B cell (primary cell): ENCODE measurements around the gene HIBCH. TPM values are rescaled to one million over a fixed set of nuclear protein-coding genes. Genes with fewer than 3 reads are reported as not detected.

ENCODE experiments used
- ATAC-seq: fragments of 200-7000 bp; cut with Tn5 transposase; one replicate; pipeline ENCODE4 v1.10.0; 2021; ENCODE audit warnings: low read depth, mild to moderate bottlenecking, moderate number of reproducible peaks, moderate library complexity
- CTCF ChIA-PET: fragments of 350-600 bp; sonication (Branson Sonifier 250); formaldehyde crosslinking; loops from one replicate; lab custom pipeline; 2021; ENCODE audit warnings: antibody characterized with exemption, inconsistent platforms; lab: Charles Lee
- POLR2A ChIA-PET: fragments of 350-600 bp; sonication (Branson Sonifier 250); formaldehyde crosslinking; loops from one replicate; lab custom pipeline; 2021; ENCODE audit warnings: antibody characterized with exemption; lab: Charles Lee
- DNase-seq: peaks from one replicate; pipeline ENCODE4 v3.0.0; 2013
- H2AFZ ChIP-seq: 2 replicates; pipeline ENCODE4 v1.6.1; 2012; ENCODE audit warnings: mild to moderate bottlenecking, low read depth, low read length; ENCODE audit not compliant: insufficient read depth, poor library complexity, severe bottlenecking
- H3K27ac ChIP-seq, 2 donors: 1 replicate in 1 of 2; 2 replicates in 1 of 2; pipeline ENCODE4 v1.5.1; 2012 to 2013; ENCODE audit warnings: low read length in 2 of 2, mild to moderate bottlenecking in 2 of 2, moderate library complexity in 1 of 2
- H3K27me3 ChIP-seq, 4 experiments: fragments of 200-600 bp in 1 of 4; sonication (generic) in 1 of 4; replicated peaks in 1 of 4; 1 replicate in 2 of 4; 2 replicates in 2 of 4; pipeline versions ENCODE4 v1.6.1 to v1.7.0; 2013 to 2016; ENCODE audit warnings: low read length in 3 of 4, mild to moderate bottlenecking in 2 of 4, mixed read lengths in 1 of 4, moderate library complexity in 1 of 4; ENCODE audit not compliant: insufficient read depth in 4 of 4, control insufficient read depth in 3 of 4; ENCODE audit errors: control extremely low read depth in 1 of 4
- H3K36me3 ChIP-seq, 2 experiments: replicated peaks in 1 of 2; 1 replicate in 1 of 2; 2 replicates in 1 of 2; pipeline versions ENCODE4 v1.6.1 to v1.7.1; 2013; ENCODE audit warnings: low read length in 1 of 2; ENCODE audit not compliant: insufficient read depth in 2 of 2, control insufficient read depth in 1 of 2; ENCODE audit errors: control extremely low read depth in 1 of 2, extremely low read depth in 1 of 2
- H3K4me1 ChIP-seq, 2 donors: fragments of 200-600 bp in 1 of 2; sonication (generic) in 1 of 2; 1 replicate in 1 of 2; 2 replicates in 1 of 2; pipeline versions ENCODE4 v1.5.1 to v1.6.1; 2013 to 2017; ENCODE audit warnings: low read length in 2 of 2; ENCODE audit not compliant: control insufficient read depth in 2 of 2, insufficient read depth in 2 of 2
- H3K4me2 ChIP-seq: replicated peaks from 2 replicates; pipeline ENCODE3; 2012; ENCODE audit warnings: mild to moderate bottlenecking, low read depth, low read length; ENCODE audit not compliant: poor library complexity, severe bottlenecking
- H3K4me3 ChIP-seq, 5 experiments: fragments of 200-600 bp in 1 of 5; sonication (generic) in 1 of 5; 1 replicate in 3 of 5; 2 replicates in 2 of 5; pipeline versions ENCODE4 v1.5.1 to v1.7.0; 2011 to 2016; ENCODE audit warnings: low read length in 4 of 5, mild to moderate bottlenecking in 4 of 5, low read depth in 2 of 5, control low read depth in 1 of 5, moderate library complexity in 1 of 5; ENCODE audit not compliant: insufficient read depth in 1 of 5; ENCODE audit errors: control extremely low read depth in 1 of 5, extremely low read depth in 1 of 5
- H3K79me2 ChIP-seq: fragments of 200-600 bp; sonication (generic); one replicate; pipeline ENCODE4 v1.6.0; 2016; ENCODE audit warnings: low read length; ENCODE audit not compliant: control insufficient read depth, insufficient read depth
- H3K9ac ChIP-seq: fragments of 200-600 bp; sonication (generic); 2 replicates; pipeline ENCODE4 v1.6.1; 2017; ENCODE audit warnings: mild to moderate bottlenecking, low read length, moderate library complexity
- H3K9me3 ChIP-seq, 3 donors: one replicate each; pipeline versions ENCODE4 v1.6.1 to v1.7.1; 2013; ENCODE audit warnings: low read length in 2 of 3; ENCODE audit not compliant: control insufficient read depth in 2 of 3, insufficient read depth in 1 of 3; ENCODE audit errors: control extremely low read depth in 1 of 3
- H4K20me1 ChIP-seq: 2 replicates; pipeline ENCODE4 v1.6.0; 2012; ENCODE audit warnings: mild to moderate bottlenecking, low read length; ENCODE audit not compliant: insufficient read depth, control insufficient read depth, poor library complexity, severe bottlenecking
- H3K27ac Mint-ChIP-seq: one replicate; pipeline ENCODE4 v1.8.0; 2021; ENCODE audit warnings: mixed read lengths
- H3K27me3 Mint-ChIP-seq: one replicate; pipeline ENCODE4 v1.8.0; 2021; ENCODE audit warnings: mixed read lengths
- H3K4me1 Mint-ChIP-seq: one replicate; pipeline ENCODE4 v1.8.0; 2021; ENCODE audit warnings: mixed read lengths
- H3K4me3 Mint-ChIP-seq: one replicate; pipeline ENCODE4 v1.8.0; 2021; ENCODE audit warnings: mixed read lengths
- H3K9me3 Mint-ChIP-seq: one replicate; pipeline ENCODE4 v1.8.0; 2022; ENCODE audit warnings: mixed read lengths; ENCODE audit not compliant: insufficient read depth
- EZH2 ChIP-seq: IDR thresholded peaks from 2 replicates; pipeline ENCODE4 v1.6.1; 2012; ENCODE audit warnings: borderline replicate concordance, low read depth, mild to moderate bottlenecking, moderate library complexity, low read length; ENCODE audit not compliant: insufficient read depth, poor library complexity, severe bottlenecking
- WGBS: methylation state at CpG from one replicate; pipeline ENCODE4 v1.1.5; 2013; ENCODE audit warnings: missing lambda C conversion rate; ENCODE audit not compliant: insufficient coverage; 5-methylcytosine and 5-hydroxymethylcytosine counted together
- intact Hi-C: fragments of 100-400 bp; cut with micrococcal nuclease; formaldehyde crosslinking; loops from one replicate; pipeline ENCODE4 v1.10.0; 2022
- polyA plus RNA-seq: library from polyadenylated mRNA; depleted of rRNA; stranded (reverse); fragments of >200 nt; gene quantifications from 2 replicates; pipeline ENCODE4 v1.2.3, GENCODE V29; 2012
- total RNA-seq, 2 donors: library from RNA; stranded (reverse); fragments of 120-200 nt in 1 of 2; gene quantifications; 1 replicate in 1 of 2; 2 replicates in 1 of 2; pipeline versions ENCODE4 v1.2.3 to v1.2.4, GENCODE V29; 2013 to 2022
- TF ChIP-seq, protein P1 (sequence below): fragments of 200-600 bp; IDR thresholded peaks from one replicate; pipeline ENCODE4 v1.8.0; 2022; ENCODE audit warnings: antibody characterized with exemption, mild to moderate bottlenecking

The HIBCH gene
- total and polyA plus RNA-seq, 2 donors (not counting 1 experiment from before 2014, with no cell fraction given), result 5.6 to 30.2 TPM

- intact Hi-C loops, result no loop called here
- H3K4me3 Mint-ChIP-seq, result no peak overlapping the region
Observed at GRCh38 chr2:190311893-190312634, 7.6 kb downstream of the HIBCH start.

GRCh38 chr2:190308031-190308430 is 11.6 kb downstream of the HIBCH start:
- Histone ChIP-seq H4K20me1 (peaks cover 7% of the 10 kb centered on the region), H3K27ac (no peak overlapping the region), H3K27me3 (no peaks in the 10 kb centered on the region), H2AFZ (no peak overlapping the region), H3K79me2 (peaks cover 36% of the 10 kb centered on the region), H3K36me3 (peaks cover 14 to 26% of the 10 kb centered on the region in 2 experiments), H3K9ac (no peak overlapping the region), H3K4me2 (no peak overlapping the region), H3K4me1 (no peaks in the 10 kb centered on the region), H3K4me3 (no peak overlapping the region), H3K9me3 (no peaks in the 10 kb centered on the region)
- no CpG with 5 or more reads among the region's 1 CpG for WGBS
- CTCF ChIA-PET, result no interaction called here
- no peaks in the 10 kb centered on the region for H3K9me3 Mint-ChIP-seq
- ATAC-seq (no peak), DNase-seq (no peak)
- POLR2A ChIA-PET, result no interaction called here
- H3K27ac Mint-ChIP-seq, result no peak overlapping the region
- TF ChIP-seq, protein P1, sequence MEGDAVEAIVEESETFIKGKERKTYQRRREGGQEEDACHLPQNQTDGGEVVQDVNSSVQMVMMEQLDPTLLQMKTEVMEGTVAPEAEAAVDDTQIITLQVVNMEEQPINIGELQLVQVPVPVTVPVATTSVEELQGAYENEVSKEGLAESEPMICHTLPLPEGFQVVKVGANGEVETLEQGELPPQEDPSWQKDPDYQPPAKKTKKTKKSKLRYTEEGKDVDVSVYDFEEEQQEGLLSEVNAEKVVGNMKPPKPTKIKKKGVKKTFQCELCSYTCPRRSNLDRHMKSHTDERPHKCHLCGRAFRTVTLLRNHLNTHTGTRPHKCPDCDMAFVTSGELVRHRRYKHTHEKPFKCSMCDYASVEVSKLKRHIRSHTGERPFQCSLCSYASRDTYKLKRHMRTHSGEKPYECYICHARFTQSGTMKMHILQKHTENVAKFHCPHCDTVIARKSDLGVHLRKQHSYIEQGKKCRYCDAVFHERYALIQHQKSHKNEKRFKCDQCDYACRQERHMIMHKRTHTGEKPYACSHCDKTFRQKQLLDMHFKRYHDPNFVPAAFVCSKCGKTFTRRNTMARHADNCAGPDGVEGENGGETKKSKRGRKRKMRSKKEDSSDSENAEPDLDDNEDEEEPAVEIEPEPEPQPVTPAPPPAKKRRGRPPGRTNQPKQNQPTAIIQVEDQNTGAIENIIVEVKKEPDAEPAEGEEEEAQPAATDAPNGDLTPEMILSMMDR, result no peak
- no peak for TF ChIP-seq EZH2
- H3K4me3 Mint-ChIP-seq, result no peak overlapping the region
- H3K27me3 Mint-ChIP-seq, result no peaks in the 10 kb centered on the region
- intact Hi-C loops, result no loop called here
- peaks cover 4% of the 10 kb centered on the region for H3K4me1 Mint-ChIP-seq

More at GRCh38 chr2:190311893-190312634, 7.6 kb downstream of the HIBCH start:
- Histone ChIP-seq H3K27ac (no peak overlapping the region), H3K79me2 (peaks cover 69% of the 10 kb centered on the region), H3K36me3 (peaks cover 3 to 22% of the 10 kb centered on the region in 2 experiments), H3K27me3 (no peaks in the 10 kb centered on the region), H2AFZ (no peak overlapping the region), H3K4me3 (no peak overlapping the region), H4K20me1 (peaks cover 8% of the 10 kb centered on the region), H3K4me2 (no peak overlapping the region), H3K9ac (no peak overlapping the region), H3K4me1 (peaks cover 0 to 9% of the 10 kb centered on the region in 2 donors), H3K9me3 (no peaks in the 10 kb centered on the region)
- H3K4me1 Mint-ChIP-seq, result peaks cover 13% of the 10 kb centered on the region
- CTCF ChIA-PET, result interaction anchor here (0.8 kb wide), 1 partner anchor 468 kb away, joined by 3 read pairs; no protein-coding TSS in a partner anchor
- 100% methylated on average over 3 of the region's 7 CpGs for WGBS
- ATAC-seq, result no peak
- H3K9me3 Mint-ChIP-seq, result no peaks in the 10 kb centered on the region
- DNase-seq, result no peak
- POLR2A ChIA-PET, result no interaction called here
- no peak for TF ChIP-seq EZH2
- TF ChIP-seq, protein P1, result no peak
- no peaks in the 10 kb centered on the region for H3K27me3 Mint-ChIP-seq
- no peak overlapping the region for H3K27ac Mint-ChIP-seq
